ENCODE data around the gene WDCP. TPM values are rescaled to one million over a fixed set of nuclear protein-coding genes. Genes with fewer than 3 reads are reported as not detected.

The WDCP gene
- total RNA-seq, 1 experiment from 2014 or later, result 19.9 TPM

DNA sequence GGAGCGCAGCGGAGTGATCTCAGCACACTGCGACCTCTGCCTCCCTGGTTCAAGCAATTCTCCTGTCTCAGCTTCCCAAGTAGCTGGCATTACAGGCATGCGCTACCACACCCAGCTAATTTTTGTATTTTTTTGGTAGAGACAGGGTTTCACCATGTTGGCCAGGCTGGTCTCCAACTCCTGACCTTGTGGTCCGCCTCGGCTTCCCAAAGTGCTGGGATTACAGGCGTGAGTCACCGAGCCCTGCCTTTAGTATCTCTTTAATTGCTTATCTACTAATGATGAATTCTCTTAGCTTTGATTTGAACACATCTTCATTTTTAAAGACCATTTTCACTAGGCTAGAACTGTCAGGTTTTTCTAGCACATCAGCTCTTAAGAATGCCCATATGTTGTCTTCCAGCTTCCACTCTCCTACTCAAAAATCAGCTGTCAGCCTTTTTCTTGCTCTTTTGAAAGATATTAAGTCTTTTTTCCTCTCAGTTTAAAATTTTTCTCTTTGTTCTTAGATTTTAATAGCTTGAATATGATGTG, 53.4 kb downstream of the WDCP start:
- no peaks in the 10 kb centered on the region for H3K79me2 ChIP-seq (ENCODE audit: insufficient read depth, low read length)

More for the DNA sequence above, 53.4 kb downstream of the WDCP start:
- Histone ChIP-seq H3K36me3 (ENCODE audit: control insufficient read depth in 1 of 2, insufficient read depth in 2 of 2, low read length in 2 of 2) (no peaks in the 10 kb centered on the region), H3K4me2 (ENCODE audit: low read length) (no peak overlapping the region), H4K20me1 (ENCODE audit: insufficient read depth) (no peaks in the 10 kb centered on the region), H3K4me1 (ENCODE audit: control insufficient read depth in 1 of 2, insufficient read depth in 2 of 2, low read length in 2 of 2) (no peaks in the 10 kb centered on the region), H2AFZ (ENCODE audit: low read depth, low read length, poor library complexity, severe bottlenecking) (no peak overlapping the region), H3K27ac (ENCODE audit: low read depth, low read length) (no peak overlapping the region), H3K9ac (ENCODE audit: low read length) (no peak overlapping the region), H3K9me3 (ENCODE audit: control insufficient read depth in 1 of 2, insufficient read depth in 1 of 2, low read depth in 1 of 2, low read length in 2 of 2) (no peaks in the 10 kb centered on the region), H3K9me2 (ENCODE audit: insufficient read depth) (no peaks in the 10 kb centered on the region), H3K27me3 (ENCODE audit: insufficient read depth, low read length) (no peaks in the 10 kb centered on the region), H3K4me3 (replicated peaks in 1 of 2; ENCODE audit: low read depth in 1 of 2, low read length in 2 of 2) (no peak overlapping the region)
- TF ChIP-seq ELF1 (IDR thresholded peaks at IDR 0.05; ENCODE audit: borderline replicate concordance, low read depth) (no peak), EZH2 (IDR thresholded peaks at IDR 0.05) (no peak), SRF (IDR thresholded peaks at IDR 0.05; ENCODE audit: low read depth) (no peak), EGR1 (IDR thresholded peaks at IDR 0.05; ENCODE audit: low read depth) (no peak), CEBPB (IDR thresholded peaks at IDR 0.05; ENCODE audit: low read depth) (no peak), POLR2A (IDR thresholded peaks at IDR 0.05; ENCODE audit: borderline replicate concordance, extremely low read depth, insufficient read depth, insufficient read length) (no peak), POLR2AphosphoS5 (IDR thresholded peaks at IDR 0.05; ENCODE audit: low read depth, low read length) (no peak), ZFX (IDR thresholded peaks at IDR 0.05) (no peak), FOSL1 (IDR thresholded peaks at IDR 0.05; ENCODE audit: low read depth) (no peak), SIN3A (IDR thresholded peaks at IDR 0.05; ENCODE audit: low read depth) (no peak), EZH2phosphoT487 (IDR thresholded peaks at IDR 0.05; ENCODE audit: borderline replicate concordance) (no peak), CBX3 (IDR thresholded peaks at IDR 0.05; ENCODE audit: low read depth) (no peak), JUND (IDR thresholded peaks at IDR 0.05) (no peak)
- TF ChIP-seq, protein P1, sequence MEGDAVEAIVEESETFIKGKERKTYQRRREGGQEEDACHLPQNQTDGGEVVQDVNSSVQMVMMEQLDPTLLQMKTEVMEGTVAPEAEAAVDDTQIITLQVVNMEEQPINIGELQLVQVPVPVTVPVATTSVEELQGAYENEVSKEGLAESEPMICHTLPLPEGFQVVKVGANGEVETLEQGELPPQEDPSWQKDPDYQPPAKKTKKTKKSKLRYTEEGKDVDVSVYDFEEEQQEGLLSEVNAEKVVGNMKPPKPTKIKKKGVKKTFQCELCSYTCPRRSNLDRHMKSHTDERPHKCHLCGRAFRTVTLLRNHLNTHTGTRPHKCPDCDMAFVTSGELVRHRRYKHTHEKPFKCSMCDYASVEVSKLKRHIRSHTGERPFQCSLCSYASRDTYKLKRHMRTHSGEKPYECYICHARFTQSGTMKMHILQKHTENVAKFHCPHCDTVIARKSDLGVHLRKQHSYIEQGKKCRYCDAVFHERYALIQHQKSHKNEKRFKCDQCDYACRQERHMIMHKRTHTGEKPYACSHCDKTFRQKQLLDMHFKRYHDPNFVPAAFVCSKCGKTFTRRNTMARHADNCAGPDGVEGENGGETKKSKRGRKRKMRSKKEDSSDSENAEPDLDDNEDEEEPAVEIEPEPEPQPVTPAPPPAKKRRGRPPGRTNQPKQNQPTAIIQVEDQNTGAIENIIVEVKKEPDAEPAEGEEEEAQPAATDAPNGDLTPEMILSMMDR (IDR thresholded peaks at IDR 0.05 in 2 of 3, conservative IDR thresholded peaks at IDR 0.05 in 1 of 3; ENCODE audit: borderline replicate concordance in 1 of 3, insufficient read depth in 1 of 3, low read depth in 2 of 3, low read length in 2 of 3), result no peak
- TF ChIP-seq, protein P2, sequence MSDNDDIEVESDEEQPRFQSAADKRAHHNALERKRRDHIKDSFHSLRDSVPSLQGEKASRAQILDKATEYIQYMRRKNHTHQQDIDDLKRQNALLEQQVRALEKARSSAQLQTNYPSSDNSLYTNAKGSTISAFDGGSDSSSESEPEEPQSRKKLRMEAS (IDR thresholded peaks at IDR 0.05), result no peak
- ATAC-seq, result no peak
- POLR2A ChIA-PET, result no interaction called here
- intact Hi-C loops (cut with micrococcal nuclease), result no loop called here
- RAD21 ChIA-PET (ENCODE audit: low non-redundant PET in 1 of 2, low total read pairs in 2 of 2, uncharacterized antibody in 2 of 2, unreplicated experiment in 2 of 2), result no interaction called here
- DNase-seq (ENCODE audit: low read depth, low spot score), result no peak
- CTCF ChIA-PET, result no interaction called here
- BruUV-seq (replicated peaks), result no TSS peak

Measured in HCT116 (cell line).